ENCODE results near the gene ATP11A.

Gene ATP11A

GRCh38 chr13:112759053-112759452 is 69.2 kb downstream of the ATP11A start:
- DNase-seq: no peak

DNA sequence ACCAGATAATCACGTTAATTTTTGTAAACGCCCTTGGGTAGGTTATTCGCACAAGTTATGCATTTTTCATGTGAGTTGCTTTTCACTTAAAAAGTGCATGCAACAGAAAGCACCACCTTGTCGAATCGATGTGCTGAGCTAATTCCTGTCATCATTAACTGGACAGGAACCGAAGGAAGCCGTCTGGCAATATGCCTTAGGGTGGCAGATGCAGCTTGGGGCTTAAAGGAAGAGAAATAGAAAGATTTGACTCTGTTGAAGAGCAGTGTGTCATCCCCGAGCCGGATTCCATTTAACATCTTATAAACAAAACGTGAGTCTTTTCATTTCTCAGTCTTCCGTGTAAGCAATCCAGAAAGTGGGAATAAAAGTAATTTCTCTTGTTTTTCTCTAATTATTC is 70.0 kb downstream of the ATP11A start:
- DNase-seq: no peak

- no peak for DNase-seq
Observed at GRCh38 chr13:112760435-112760834, 70.6 kb downstream of the ATP11A start.

DNA sequence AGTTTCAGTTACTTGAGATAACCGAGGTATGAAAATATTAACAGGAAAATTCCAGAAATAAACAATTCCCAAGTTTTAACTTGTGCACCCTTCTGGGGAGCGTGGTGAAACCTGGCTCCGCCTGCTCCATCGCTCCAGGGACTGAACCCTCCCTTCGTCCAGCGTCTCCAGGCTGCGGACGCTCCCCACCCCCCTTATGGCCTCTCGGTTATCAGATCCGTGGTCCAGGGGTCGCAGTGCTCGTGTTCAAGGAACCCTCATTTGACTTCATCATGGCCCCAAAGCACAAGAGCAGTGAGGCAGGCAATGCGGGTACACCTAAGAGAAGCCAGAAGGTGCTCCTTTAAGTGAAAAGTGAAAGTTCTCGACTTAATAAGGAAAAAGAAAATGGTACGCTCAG is 71.1 kb downstream of the ATP11A start:
- DNase-seq: no peak

DNA sequence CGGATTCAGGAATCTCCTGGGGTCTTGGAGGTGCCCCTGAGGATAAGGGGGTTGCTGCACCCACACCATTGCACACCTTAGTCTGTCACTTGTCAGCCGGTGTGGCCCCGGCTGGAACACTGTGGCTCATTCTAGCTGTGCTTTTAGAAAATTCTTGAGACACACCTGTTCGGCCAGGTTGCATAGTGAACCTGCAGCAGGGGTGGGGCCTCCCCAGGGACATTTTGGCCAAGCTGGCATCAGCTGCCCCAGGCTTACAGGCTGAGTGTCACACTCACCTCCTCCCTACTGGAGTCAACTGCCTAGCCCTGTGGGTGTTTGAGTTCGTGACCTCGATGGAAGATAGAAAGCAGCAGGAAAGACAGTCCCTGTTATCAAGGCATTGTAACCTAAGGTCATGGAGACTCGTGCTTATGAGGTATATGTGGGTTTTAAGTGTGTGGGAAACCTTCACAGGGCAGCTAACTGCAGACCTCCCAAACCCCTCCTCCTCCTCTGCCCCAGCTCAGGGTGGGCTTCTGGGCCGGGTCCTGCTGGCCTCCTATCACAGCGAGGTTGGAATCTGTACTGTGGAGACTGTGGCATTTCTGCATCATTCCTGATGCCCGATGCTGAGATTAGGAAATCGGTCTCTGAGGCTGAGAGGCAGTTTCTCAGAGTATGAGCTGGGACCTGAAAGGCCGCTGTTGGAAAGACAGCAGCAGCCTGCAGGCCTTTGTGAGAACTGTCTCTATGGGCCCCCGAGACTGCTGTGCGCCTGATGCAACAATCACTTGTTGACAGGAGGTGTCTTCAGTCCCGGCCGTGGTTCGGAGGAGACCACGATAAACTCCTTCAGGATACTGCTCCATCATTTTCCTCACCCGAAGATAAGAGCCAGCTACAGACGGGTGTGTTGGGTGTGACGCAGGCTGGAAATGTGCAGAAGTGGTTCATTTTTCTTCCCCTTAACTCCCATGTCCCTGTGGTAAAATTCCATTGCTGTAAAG is 72.2 kb downstream of the ATP11A start:
- DNase-seq: no peak

- no peak for DNase-seq
Observed at GRCh38 chr13:112762690-112763080, 72.8 kb downstream of the ATP11A start.

DNA sequence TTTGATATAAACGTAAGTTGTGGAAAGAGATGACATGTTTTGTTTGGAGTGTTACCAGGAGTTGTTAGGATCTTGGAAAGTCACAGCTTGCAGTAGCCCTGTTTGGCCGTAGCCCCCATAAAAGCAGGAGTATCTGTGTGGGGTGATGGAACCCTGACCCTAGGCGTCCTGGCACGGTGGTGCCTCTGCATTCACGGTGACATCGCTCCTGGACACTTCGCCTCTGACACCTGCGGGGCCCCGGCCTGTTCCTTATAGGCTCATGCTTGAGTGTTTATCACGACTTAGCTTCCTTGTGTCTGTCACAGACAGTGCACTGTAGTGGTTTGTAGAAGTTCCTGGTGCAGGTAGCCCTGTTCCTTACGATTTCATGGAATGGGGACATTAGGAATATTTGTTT is 74.2 kb downstream of the ATP11A start:
- no peak for DNase-seq

DNA sequence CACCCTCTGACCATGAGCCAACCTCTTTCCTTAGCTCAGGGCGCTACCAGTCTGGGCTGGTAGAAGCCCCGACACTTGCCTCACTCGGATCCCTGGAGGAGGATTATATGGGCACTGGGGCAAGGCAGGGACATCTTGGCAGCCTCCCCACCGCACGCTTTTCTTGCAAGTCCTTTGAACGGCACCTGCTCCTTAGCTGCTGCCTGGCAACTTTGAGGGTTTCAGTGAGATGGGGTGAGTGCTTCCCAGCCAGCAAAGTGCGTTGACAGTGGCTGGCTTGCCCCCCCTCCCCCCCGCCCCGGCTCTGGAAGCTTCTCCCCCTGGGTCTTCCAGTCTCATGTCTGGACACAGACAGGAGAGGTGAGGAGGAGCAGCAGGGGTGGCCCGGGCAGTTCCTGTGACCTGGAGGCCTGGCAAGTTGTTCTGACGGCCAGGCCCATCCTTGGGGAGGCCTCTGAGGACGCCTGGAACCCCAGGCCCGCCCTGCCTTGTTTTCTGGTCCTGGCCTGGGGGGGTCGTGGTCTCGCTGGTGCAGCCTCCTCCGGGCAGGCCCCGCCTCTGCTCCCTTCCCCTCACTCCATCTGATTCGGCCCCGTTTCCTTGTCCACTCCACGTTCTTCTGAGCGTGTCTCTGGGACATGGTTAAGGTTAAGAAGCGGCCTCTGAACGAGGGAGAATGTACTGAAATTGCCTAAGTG is 75.2 kb downstream of the ATP11A start:
- no peak for DNase-seq

- DNase-seq: no peak
Observed at GRCh38 chr13:112765731-112766130, 75.9 kb downstream of the ATP11A start.

GRCh38 chr13:112766336-112766735 is 76.5 kb downstream of the ATP11A start:
- DNase-seq: no peak

DNA sequence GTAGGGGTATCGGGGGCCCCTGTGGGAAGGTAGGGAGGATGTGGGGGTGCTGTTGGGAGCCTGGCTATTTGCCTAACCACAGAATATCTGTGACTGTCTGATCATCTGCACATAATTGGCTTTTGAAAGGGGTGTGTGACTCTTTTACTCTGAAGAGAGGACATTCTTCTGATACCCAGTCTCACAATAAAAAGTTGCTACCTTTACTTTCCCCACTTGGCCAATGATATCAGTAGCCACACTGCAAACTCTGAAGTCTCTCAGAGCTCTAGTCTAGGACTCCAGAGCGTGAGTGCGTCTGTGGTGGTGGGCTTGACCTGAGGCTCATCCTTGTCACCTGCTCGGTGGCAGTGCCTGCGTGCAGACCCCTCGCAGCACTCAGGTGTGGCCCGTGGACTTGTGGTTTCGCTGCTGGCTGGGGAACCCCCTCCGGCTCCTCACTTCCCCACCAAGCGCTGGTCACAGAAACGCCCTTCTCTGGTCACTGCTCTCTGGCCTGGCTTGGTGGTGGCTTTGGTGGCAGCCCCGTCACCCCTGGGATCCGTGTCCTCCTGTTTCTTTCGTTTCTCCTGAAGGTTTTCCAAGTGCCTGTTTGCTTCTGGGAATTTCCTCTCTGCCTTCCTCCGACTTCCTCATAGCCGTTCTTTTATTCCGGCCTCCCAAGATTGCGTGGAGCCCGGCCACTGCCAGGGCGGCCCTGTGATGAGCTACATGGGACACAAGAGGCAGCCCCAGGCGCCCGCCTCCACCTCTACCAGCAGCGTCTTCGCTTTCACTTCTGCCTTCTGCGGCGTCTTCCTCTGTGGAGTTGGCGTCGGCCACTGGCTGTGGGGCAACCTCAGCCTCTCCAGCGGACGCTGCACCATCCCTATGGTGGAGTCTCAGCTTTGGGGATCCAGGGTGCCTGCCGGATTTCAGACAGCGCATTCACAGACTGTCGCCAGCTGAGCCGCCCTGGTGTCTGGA is 78.0 kb downstream of the ATP11A start:
- DNase-seq: no peak

DNA sequence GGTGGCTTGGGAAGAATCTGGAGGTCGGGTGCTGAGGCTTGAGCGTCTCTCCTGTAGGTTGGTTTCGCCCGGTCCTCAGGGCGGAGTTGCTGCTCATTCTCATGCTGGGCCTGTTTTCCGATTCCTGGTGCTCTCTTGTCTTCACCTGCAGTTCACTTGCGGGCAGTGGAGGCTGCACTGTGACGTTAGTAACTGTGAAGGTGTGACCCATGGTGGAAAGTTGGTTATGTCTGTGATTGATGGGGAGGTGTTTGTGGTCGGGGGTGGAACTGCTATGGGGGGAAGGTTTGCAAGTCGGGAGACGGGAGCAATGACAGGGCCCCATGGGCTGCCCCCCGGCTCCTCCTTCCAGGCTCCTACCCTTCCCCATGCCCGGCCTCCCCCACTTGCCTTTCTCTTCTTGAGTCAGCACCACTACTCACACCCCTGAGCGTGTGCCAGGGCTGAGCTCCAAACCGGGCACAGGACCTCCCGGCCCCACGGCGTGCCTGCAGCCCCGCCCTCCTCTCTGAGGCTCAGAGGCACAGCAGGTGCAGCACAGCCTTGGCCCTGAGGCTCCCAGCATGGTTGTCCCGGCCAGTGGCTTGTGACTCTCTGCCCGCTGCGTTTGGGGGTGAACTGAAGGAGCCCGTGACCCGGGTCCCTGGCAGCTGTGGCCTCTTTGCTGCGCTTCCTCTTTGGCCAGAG is 79.1 kb downstream of the ATP11A start:
- DNase-seq: no peak

DNA sequence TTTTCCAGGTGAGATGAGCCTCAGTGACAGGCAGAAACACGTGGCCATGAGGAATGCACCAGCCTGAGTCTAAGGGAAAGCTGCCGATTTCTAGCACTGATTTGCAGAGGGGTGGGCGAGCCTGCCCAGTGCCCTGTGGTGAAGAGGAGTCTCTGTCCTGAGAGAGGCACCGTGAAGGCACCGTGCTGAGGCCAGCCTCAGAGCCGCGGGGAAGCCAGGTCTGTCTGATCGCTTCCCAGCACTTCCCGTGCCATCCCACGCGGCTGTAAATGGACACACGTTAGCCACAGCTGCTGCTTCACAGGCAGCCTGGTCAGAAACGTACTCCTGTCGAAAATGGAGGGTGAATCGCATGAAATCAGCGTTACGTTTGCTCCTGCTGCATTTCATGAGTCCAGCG is 79.8 kb downstream of the ATP11A start:
- DNase-seq: peak; percentile 45

DNA sequence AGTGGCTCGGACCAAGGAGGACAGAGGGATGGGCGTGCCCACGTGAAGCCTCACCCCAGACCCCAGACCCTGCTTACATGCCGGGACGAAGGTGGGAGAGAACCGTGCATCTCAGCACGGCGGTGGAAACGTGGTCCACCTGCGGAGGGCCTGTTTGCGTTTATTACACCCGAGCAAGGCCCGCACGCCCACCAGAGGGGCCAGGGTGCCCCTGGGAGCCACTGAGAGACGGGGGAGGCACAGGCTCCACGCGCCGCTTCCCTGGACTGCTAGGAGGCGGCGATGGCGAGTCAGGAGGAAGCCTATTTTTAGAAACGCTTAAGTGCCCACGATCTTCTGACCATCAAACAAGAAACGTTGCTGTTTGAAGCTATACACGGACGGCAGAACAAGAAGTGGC is 80.7 kb downstream of the ATP11A start:
- peak; percentile 52 for DNase-seq

DNA sequence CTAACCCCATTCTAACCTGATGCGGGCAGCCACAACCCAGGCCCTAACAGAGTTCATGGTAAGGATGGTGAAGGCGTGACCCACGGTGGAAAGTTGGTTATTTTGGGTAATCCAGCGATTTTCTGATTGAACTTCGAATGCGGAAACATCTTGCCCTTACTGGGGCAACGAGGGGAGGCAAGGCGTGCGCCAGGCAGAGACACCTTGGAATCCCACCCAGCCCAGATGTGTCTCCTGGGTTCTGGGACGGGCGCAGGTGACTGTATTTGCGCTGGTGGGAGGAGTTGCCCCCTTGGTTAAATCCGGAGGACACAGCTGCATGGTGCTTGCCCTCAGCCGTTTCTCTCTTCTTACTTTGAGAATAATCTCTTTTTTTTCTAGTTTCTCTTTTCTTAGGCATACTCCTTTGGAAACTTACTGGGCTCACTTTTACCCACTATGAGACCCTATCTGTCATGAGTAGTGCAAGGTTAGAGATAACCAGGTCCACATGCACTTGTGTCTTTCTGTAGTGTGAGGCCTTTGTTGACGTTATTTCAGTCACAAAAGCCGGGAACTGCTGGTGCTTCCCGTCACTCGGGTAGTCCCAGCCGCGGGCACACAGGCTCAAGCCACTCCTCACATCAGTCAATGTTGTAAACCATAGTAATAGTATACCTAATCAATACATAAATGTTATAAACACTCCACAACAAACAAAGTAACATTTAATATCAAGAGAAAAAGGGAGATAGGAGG is 81.5 kb downstream of the ATP11A start:
- DNase-seq: no peak

GRCh38 chr13:112771877-112772538 is 82.2 kb downstream of the ATP11A start:
- no peak for DNase-seq

DNA sequence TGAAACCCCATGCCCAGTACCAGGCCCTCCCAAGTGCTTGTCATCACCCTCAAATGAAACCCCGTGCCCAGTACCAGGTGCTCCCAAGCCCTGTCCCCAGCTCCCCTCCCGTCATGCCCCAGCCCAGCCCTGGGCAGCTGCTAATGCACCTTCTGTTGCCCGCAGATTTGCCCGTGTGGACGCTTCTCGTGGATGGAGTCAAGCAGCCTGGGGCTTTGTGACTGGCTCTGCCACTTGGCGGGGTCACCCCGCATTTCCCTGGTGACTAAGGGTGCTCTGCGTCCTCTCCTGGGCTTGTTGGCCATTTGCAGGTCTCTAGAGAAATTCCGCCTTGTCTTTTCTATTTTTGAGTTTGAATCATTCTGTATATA is 82.7 kb downstream of the ATP11A start:
- DNase-seq: no peak

DNA sequence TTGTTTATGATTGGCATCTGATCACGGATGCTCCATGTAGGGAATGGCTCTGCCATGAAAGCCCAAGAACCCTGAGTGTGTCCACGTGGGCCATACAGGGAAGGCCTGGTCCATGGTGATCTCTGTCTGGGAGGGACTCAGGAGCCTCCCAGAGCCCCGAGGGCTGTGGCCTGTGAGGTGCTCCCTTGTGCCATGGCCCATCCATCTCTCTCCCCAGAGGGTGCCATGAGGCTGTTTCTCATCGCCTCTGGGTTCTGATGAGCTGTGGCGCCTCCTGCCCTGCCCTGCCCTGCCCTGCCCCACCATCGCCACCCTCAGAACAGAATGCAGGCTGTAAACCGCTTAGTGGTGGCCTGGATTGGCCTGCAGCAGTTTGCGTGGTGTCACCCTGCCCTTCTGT is 83.1 kb downstream of the ATP11A start:
- no peak for DNase-seq

DNA sequence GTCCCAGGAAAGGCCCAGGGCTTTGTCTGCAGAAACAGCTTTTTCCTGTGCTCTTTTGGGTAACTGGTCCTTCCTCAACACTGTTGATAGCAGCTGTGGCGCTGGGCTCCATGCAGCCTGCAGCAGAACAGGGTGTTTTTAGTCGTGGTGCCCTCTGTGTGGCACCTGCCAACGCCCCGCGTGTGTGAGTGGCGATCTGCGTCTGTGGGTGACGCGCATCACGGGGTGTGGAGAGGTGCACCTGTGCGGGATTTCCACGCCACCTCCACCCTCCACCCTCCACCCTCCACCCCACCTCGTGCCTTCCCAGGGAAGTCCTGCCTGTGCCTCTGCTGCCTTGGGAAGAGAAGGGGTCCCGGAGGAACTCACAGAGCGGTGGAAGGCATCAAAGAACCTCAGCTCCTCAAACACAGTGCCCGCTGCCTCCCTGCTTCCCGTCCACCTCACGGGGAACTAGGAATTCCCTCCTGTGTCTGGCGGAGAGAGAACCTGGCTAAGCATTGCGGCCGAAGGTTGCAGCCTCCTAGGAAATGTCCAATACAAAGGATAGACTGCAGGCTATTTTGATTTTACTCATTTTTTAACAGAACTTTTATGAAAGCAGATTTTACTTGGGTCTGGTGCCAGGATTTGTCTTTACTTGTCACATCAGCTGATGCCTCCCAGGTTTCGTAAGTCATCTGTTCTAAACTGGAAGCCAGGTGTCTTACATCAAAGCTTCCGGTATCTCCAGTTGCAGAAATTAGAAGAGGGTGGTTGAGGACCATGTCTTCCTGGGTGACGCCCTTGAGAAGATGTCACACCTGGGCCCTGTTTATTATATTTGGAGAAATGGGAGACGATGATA is 84.0 kb downstream of the ATP11A start:
- DNase-seq: no peak

DNA sequence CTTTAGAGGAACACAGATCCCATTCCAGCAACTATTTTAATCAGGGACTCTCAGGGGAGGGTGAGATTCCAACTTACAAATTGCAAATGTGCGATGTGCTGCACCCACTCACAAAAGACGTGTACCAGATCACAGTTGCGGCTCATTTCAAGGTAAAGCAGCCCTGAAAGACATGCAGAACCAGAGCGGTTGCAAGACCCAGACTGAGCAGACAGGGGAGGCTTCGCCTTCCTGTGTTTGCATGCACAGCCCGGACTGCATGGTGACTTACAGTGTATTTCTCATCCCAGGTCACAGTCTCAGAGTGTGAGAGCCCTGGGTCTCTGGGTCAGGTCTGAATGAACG is 84.6 kb downstream of the ATP11A start:
- no peak for DNase-seq
